Activated T-cell treated with anti-CD3 and anti-CD28 coated beads for 48 hours (primary cell): ENCODE results near the gene DDAH1.

ENCODE experiments used
- DNase-seq: peaks from one replicate; pipeline ENCODE4 v3.0.0-alpha.2; 2020; ENCODE audit warnings: low read depth

DDAH1 gene

GRCh38 chr1:85393490-85393889, 71.5 kb downstream of the DDAH1 start:
- no peak for DNase-seq

- no peak for DNase-seq
Observed at GRCh38 chr1:85388416-85388815, 76.5 kb downstream of the DDAH1 start.

- DNase-seq = no peak
Observed at GRCh38 chr1:85387781-85388180, 77.2 kb downstream of the DDAH1 start.

- no peak for DNase-seq
Observed at GRCh38 chr1:85386068-85386722, 78.8 kb downstream of the DDAH1 start.

GRCh38 chr1:85379203-85380136, 85.5 kb downstream of the DDAH1 start:
- DNase-seq = no peak

GRCh38 chr1:85378534-85378933, 86.4 kb downstream of the DDAH1 start:
- DNase-seq = no peak

GRCh38 chr1:85376356-85376755, 88.6 kb downstream of the DDAH1 start:
- no peak for DNase-seq

GRCh38 chr1:85375493-85375892, 89.5 kb downstream of the DDAH1 start:
- no peak for DNase-seq

GRCh38 chr1:85374160-85374559, 90.8 kb downstream of the DDAH1 start:
- no peak for DNase-seq

GRCh38 chr1:85373378-85373708, 91.6 kb downstream of the DDAH1 start:
- DNase-seq = no peak

- no peak for DNase-seq
Observed at GRCh38 chr1:85372683-85373377, 92.1 kb downstream of the DDAH1 start.

- no peak for DNase-seq
Observed at GRCh38 chr1:85371021-85371420, 93.9 kb downstream of the DDAH1 start.

GRCh38 chr1:85368073-85368770, 96.7 kb downstream of the DDAH1 start:
- no peak for DNase-seq

GRCh38 chr1:85366391-85367170, 98.4 kb downstream of the DDAH1 start:
- no peak for DNase-seq

GRCh38 chr1:85365851-85366250, 99.1 kb downstream of the DDAH1 start:
- no peak for DNase-seq

- no peak for DNase-seq
Observed at GRCh38 chr1:85363521-85363920, 101.4 kb downstream of the DDAH1 start.

GRCh38 chr1:85363092-85363491, 101.9 kb downstream of the DDAH1 start:
- no peak for DNase-seq

- no peak for DNase-seq
Observed at GRCh38 chr1:85361606-85362296, 103.2 kb downstream of the DDAH1 start.

- no peak for DNase-seq
Observed at GRCh38 chr1:85360730-85361493, 104.0 kb downstream of the DDAH1 start.
